ENCODE data around the gene ASS1. TPM values are rescaled to one million over a fixed set of nuclear protein-coding genes. Genes with fewer than 3 reads are reported as not detected.

ASS1 gene
- total and polyA plus RNA-seq, 2 of the 13 experiments (the other 11 are each of a cell fraction or from before 2014, with no cell fraction given): 77.6 to 122 TPM

GRCh38 chr9:130446101-130446861 is 1.5 kb downstream of the ASS1 start (continued):
- TF ChIP-seq, protein P1, sequence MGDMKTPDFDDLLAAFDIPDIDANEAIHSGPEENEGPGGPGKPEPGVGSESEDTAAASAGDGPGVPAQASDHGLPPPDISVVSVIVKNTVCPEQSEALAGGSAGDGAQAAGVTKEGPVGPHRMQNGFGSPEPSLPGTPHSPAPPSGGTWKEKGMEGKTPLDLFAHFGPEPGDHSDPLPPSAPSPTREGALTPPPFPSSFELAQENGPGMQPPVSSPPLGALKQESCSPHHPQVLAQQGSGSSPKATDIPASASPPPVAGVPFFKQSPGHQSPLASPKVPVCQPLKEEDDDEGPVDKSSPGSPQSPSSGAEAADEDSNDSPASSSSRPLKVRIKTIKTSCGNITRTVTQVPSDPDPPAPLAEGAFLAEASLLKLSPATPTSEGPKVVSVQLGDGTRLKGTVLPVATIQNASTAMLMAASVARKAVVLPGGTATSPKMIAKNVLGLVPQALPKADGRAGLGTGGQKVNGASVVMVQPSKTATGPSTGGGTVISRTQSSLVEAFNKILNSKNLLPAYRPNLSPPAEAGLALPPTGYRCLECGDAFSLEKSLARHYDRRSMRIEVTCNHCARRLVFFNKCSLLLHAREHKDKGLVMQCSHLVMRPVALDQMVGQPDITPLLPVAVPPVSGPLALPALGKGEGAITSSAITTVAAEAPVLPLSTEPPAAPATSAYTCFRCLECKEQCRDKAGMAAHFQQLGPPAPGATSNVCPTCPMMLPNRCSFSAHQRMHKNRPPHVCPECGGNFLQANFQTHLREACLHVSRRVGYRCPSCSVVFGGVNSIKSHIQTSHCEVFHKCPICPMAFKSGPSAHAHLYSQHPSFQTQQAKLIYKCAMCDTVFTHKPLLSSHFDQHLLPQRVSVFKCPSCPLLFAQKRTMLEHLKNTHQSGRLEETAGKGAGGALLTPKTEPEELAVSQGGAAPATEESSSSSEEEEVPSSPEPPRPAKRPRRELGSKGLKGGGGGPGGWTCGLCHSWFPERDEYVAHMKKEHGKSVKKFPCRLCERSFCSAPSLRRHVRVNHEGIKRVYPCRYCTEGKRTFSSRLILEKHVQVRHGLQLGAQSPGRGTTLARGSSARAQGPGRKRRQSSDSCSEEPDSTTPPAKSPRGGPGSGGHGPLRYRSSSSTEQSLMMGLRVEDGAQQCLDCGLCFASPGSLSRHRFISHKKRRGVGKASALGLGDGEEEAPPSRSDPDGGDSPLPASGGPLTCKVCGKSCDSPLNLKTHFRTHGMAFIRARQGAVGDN (CRISPR knock-in tag; IDR thresholded peaks at IDR 0.05): peak; percentile 21
- peak; percentile 14; the same call in 1 of the 2 replicates for TF ChIP-seq RXRA (CRISPR knock-in tag; IDR thresholded peaks at IDR 0.05)
- no peak for TF ChIP-seq PCBP2 (optimal IDR thresholded peaks at IDR 0.05; ENCODE audit: low read depth, low read length, poor library complexity, severe bottlenecking)
- no peak for TF ChIP-seq ARNTL (CRISPR knock-in tag; IDR thresholded peaks at IDR 0.05)
- TF ChIP-seq AHDC1 (CRISPR knock-in tag; IDR thresholded peaks at IDR 0.05; ENCODE audit: borderline replicate concordance): no peak
- TF ChIP-seq CEBPZ (IDR thresholded peaks at IDR 0.05; ENCODE audit: low read length): no peak
- no peak for TF ChIP-seq EED (CRISPR knock-in tag; IDR thresholded peaks at IDR 0.05)
- no peak for TF ChIP-seq SP5 (CRISPR knock-in tag; IDR thresholded peaks at IDR 0.05; ENCODE audit: borderline replicate concordance, low read depth)
- no peak for TF ChIP-seq CBFB (CRISPR knock-in tag; IDR thresholded peaks at IDR 0.05)
- TF ChIP-seq HDAC1 (CRISPR knock-in tag; IDR thresholded peaks at IDR 0.05): 0 out of 2 replicates have a peak, but pooled peaks have one; percentile 8
- TF ChIP-seq XRCC5 (optimal IDR thresholded peaks at IDR 0.05; ENCODE audit: low read length): no peak
- no peak for TF ChIP-seq FOXA1 (IDR thresholded peaks at IDR 0.05)
- no peak for TF ChIP-seq FOXA1 (CRISPR knock-in tag; IDR thresholded peaks at IDR 0.05)
- peak; percentile 36 for TF ChIP-seq HNF4A (CRISPR knock-in tag; IDR thresholded peaks at IDR 0.05)
- no peak for TF ChIP-seq PRPF4 (IDR thresholded peaks at IDR 0.05; ENCODE audit: low read depth, low read length, poor library complexity, severe bottlenecking)
- TF ChIP-seq ZNF12 (CRISPR knock-in tag; IDR thresholded peaks at IDR 0.05): no peak
- no peak for TF ChIP-seq ZIK1 (CRISPR knock-in tag; IDR thresholded peaks at IDR 0.05; ENCODE audit: borderline replicate concordance, low read depth)

All from HepG2 (cell line).